Neuronal stem cell (in vitro differentiated cells): ENCODE measurements around the gene ANKRD13B.
A peak's percentile ranks its signal among the peaks of the same experiment; 100 is the strongest.

Source experiments
- DNase-seq: peaks from one replicate; pipeline ENCODE4 v3.0.0-alpha.2; 2013; ENCODE audit warnings: low spot score
- H2AFZ ChIP-seq: one replicate; pipeline ENCODE4 v1.6.1; 2013; ENCODE audit warnings: mild to moderate bottlenecking, low read length, inconsistent platforms
- H2AK5ac ChIP-seq: 2 replicates; pipeline ENCODE4 v1.6.1; 2013; ENCODE audit warnings: low read depth, mild to moderate bottlenecking, inconsistent platforms, low read length, moderate library complexity, mixed read lengths
- H2BK120ac ChIP-seq: 2 replicates; pipeline ENCODE4 v1.6.1; 2013; ENCODE audit warnings: low read depth, mild to moderate bottlenecking, inconsistent platforms, low read length, moderate library complexity, mixed read lengths
- H2BK12ac ChIP-seq: one replicate; pipeline ENCODE4 v1.6.1; 2013; ENCODE audit warnings: low read length, inconsistent platforms
- H2BK15ac ChIP-seq: 2 replicates; pipeline ENCODE4 v1.6.1; 2013; ENCODE audit warnings: mild to moderate bottlenecking, low read length, inconsistent platforms, mixed read lengths
- H2BK5ac ChIP-seq: one replicate; pipeline ENCODE4 v1.6.1; 2013; ENCODE audit warnings: inconsistent platforms, mild to moderate bottlenecking, low read length, moderate library complexity
- H3K14ac ChIP-seq: one replicate; pipeline ENCODE4 v1.6.1; 2013; ENCODE audit warnings: low read length, inconsistent platforms
- H3K18ac ChIP-seq: 2 replicates; pipeline ENCODE4 v1.6.1; 2013; ENCODE audit warnings: low read length, inconsistent platforms
- H3K23ac ChIP-seq: 2 replicates; pipeline ENCODE4 v1.6.1; 2013; ENCODE audit warnings: low read depth, mild to moderate bottlenecking, mixed read lengths, low read length, inconsistent platforms; ENCODE audit not compliant: poor library complexity
- H3K27ac ChIP-seq: replicated peaks from 3 replicates; pipeline ENCODE4 v1.5.1; 2013; ENCODE audit warnings: low read length, inconsistent platforms
- H3K27me3 ChIP-seq, 3 experiments: 2 replicates each; pipeline ENCODE4 v1.6.1; 2013; ENCODE audit warnings: low read length in 3 of 3, mild to moderate bottlenecking in 2 of 3, inconsistent platforms in 1 of 3, low read depth in 1 of 3, mixed read lengths in 1 of 3, moderate library complexity in 1 of 3; ENCODE audit not compliant: control insufficient read depth in 3 of 3, insufficient read depth in 3 of 3
- H3K36me3 ChIP-seq, 2 donors: replicated peaks in 1 of 2; 2 replicates each; pipeline ENCODE4 v1.6.1; 2013; ENCODE audit warnings: low read length in 2 of 2; ENCODE audit not compliant: control insufficient read depth in 2 of 2, insufficient read depth in 2 of 2
- H3K4ac ChIP-seq: 2 replicates; pipeline ENCODE4 v1.6.1; 2013; ENCODE audit warnings: inconsistent platforms, mild to moderate bottlenecking, low read length, moderate library complexity
- H3K4me1 ChIP-seq, 2 donors: 1 replicate in 1 of 2; 2 replicates in 1 of 2; pipeline ENCODE4 v1.6.1; 2013; ENCODE audit warnings: low read length in 2 of 2, low read depth in 1 of 2; ENCODE audit not compliant: control insufficient read depth in 2 of 2, insufficient read depth in 1 of 2
- H3K4me2 ChIP-seq: one replicate; pipeline ENCODE4 v1.6.1; 2013; ENCODE audit warnings: mild to moderate bottlenecking, low read length, inconsistent platforms; ENCODE audit not compliant: insufficient read depth, poor library complexity, severe bottlenecking
- H3K4me3 ChIP-seq, 2 donors: 2 replicates each; pipeline ENCODE4 v1.5.1; 2013; ENCODE audit warnings: low read length in 2 of 2, mild to moderate bottlenecking in 2 of 2, inconsistent platforms in 1 of 2, moderate library complexity in 1 of 2
- H3K79me1 ChIP-seq: one replicate; pipeline ENCODE4 v1.6.1; 2013; ENCODE audit warnings: low read depth, mild to moderate bottlenecking, inconsistent platforms, low read length, moderate library complexity
- H3K9ac ChIP-seq: one replicate; pipeline ENCODE4 v1.6.1; 2013; ENCODE audit warnings: mild to moderate bottlenecking, low read depth, low read length, inconsistent platforms; ENCODE audit not compliant: poor library complexity
- H3K9me3 ChIP-seq, 2 donors: replicated peaks in 1 of 2; 2 replicates each; pipeline versions ENCODE3 to v1.6.1; 2013; ENCODE audit warnings: low read length in 2 of 2, mild to moderate bottlenecking in 2 of 2, inconsistent platforms in 1 of 2, low read depth in 1 of 2, mixed read lengths in 1 of 2, moderate library complexity in 1 of 2; ENCODE audit not compliant: control insufficient read depth in 2 of 2, insufficient read depth in 1 of 2
- H4K8ac ChIP-seq: one replicate; pipeline ENCODE4 v1.6.1; 2013; ENCODE audit warnings: low read depth, mild to moderate bottlenecking, inconsistent platforms, low read length, moderate library complexity
- H4K91ac ChIP-seq: one replicate; pipeline ENCODE4 v1.6.1; 2013; ENCODE audit warnings: low read length, low read depth, mild to moderate bottlenecking, inconsistent platforms; ENCODE audit not compliant: poor library complexity
- WGBS, 2 donors: extraction: QIAGEN DNeasy Blood & Tissue Kit; methylation state at CpG; one replicate each; pipeline ENCODE4 v1.1.7; 2013; ENCODE audit warnings: missing lambda C conversion rate in 2 of 2, mixed read lengths in 1 of 2; ENCODE audit not compliant: insufficient read length in 2 of 2, insufficient replicate concordance in 1 of 2; ENCODE audit errors: extremely low coverage in 2 of 2; 5-methylcytosine and 5-hydroxymethylcytosine counted together

ANKRD13B gene

DNA sequence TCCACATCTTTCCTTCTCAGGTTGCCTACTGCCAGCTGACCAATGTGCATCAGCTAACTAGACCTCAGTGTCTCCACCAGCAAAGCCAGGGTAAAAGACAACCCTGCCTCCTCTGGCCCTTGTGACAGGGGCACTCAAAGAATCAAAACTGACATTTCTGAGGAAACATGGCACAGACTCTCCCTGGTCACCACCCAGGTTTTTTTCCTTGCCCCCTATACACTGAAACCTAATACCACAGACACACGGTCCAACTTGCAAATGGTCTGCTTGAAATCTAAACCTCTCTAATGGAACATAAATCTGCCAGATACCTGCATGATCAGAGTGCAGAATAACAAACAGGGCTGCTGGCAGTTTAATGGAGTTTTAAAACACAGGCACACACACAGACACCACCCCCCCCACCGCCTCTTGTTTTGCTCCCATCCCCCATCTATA, 49.3 kb downstream of the ANKRD13B start:
- no peak for DNase-seq
- no peak overlapping the region for H2BK12ac ChIP-seq
- H2AK5ac ChIP-seq, result no peak overlapping the region
- H4K91ac ChIP-seq, result no peak overlapping the region
- no peak overlapping the region for H3K4me2 ChIP-seq
- H3K27me3 ChIP-seq, result no peaks in the 10 kb centered on the region
- H3K27ac ChIP-seq, result no peak overlapping the region
- no peak overlapping the region for H2BK120ac ChIP-seq
- peaks cover 0 to 4% of the 10 kb centered on the region in 2 donors for H3K4me1 ChIP-seq
- H3K4me3 ChIP-seq, result no peak overlapping the region
- H3K79me1 ChIP-seq, result no peaks in the 10 kb centered on the region
- H3K23ac ChIP-seq, result no peak overlapping the region
- no peak overlapping the region for H2BK5ac ChIP-seq
- no peak overlapping the region for H3K4ac ChIP-seq
- no peak overlapping the region for H2AFZ ChIP-seq
- H3K18ac ChIP-seq, result no peak overlapping the region
- H3K36me3 ChIP-seq, result no peaks in the 10 kb centered on the region
- no peak overlapping the region for H3K9ac ChIP-seq
- H2BK15ac ChIP-seq, result no peak overlapping the region
- no CpG with 5 or more reads among the region's 2 CpGs for WGBS, 2 donors
- H3K9me3 ChIP-seq, result no peaks in the 10 kb centered on the region
- no peak overlapping the region for H4K8ac ChIP-seq
- no peak overlapping the region for H3K14ac ChIP-seq

DNA sequence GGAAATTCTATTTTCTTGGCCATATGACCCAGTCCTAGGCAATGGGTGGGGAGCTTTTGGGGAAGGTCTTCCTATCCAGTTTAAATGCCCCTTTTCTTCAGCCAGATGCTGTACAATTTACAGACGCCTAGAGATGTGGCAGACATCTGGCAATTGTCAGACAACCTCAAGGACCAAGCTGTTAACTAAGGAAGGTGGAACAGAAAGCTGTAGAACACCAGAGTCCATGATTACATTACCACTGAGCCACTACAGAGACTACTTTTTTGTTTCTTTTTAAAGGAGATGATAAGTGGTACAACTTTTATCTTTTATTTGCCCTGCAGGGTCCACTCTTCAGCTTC, 50.9 kb downstream of the ANKRD13B start:
- Histone ChIP-seq H2BK12ac (no peak overlapping the region), H2BK120ac (no peak overlapping the region), H3K36me3 (peaks cover 3 to 4% of the 10 kb centered on the region in 2 donors), H3K18ac (no peak overlapping the region), H3K4me3 (no peak overlapping the region), H2AFZ (no peak overlapping the region), H3K14ac (no peak overlapping the region), H3K27me3 (no peaks in the 10 kb centered on the region), H3K9me3 (no peaks in the 10 kb centered on the region), H4K91ac (no peak overlapping the region), H2BK15ac (no peak overlapping the region), H3K4ac (no peak overlapping the region), H3K9ac (no peak overlapping the region), H2AK5ac (no peak overlapping the region), H3K23ac (no peak overlapping the region), H2BK5ac (no peak overlapping the region), H3K79me1 (no peaks in the 10 kb centered on the region), H4K8ac (no peak overlapping the region), H3K27ac (no peak overlapping the region), H3K4me1 (peaks cover 0 to 4% of the 10 kb centered on the region in 2 donors), H3K4me2 (no peak overlapping the region)
- no peak for DNase-seq
- no CpG with 5 or more reads among the region's 1 CpG for WGBS, 2 donors

DNA sequence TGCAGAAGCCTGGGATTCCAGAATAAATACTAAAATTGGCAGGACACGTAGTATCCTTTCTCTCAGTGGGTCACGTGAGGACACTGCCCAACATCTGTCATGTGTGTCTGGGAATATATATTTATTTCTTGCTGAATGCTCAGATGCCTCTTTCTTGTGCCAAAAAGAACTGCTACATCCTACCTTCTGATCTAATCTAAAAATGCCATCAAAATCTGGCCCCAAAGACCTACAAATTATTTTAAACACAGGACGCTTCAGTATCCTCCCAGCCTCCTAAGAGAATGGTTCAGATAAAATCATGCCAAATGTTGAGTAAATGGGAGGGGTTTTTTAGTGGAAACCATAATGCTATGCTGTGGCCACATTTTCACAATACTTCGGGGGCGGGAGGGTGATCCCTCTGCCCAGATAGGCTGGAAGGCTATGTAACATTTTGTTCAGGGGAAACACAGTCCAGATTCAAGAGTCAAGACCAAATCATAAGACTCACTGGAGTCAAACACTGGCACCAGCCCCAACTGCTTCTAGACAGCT, 52.7 kb downstream of the ANKRD13B start:
- no peak overlapping the region for H3K18ac ChIP-seq
- no peak overlapping the region for H3K9ac ChIP-seq
- no peak overlapping the region for H3K4me3 ChIP-seq
- H3K27me3 ChIP-seq, result no peaks in the 10 kb centered on the region
- H3K4me1 ChIP-seq, result peaks cover 0 to 1% of the 10 kb centered on the region in 2 donors
- H2BK15ac ChIP-seq, result no peak overlapping the region
- no CpG with 5 or more reads among the region's 5 CpGs for WGBS, 2 donors
- peaks cover 3 to 4% of the 10 kb centered on the region in 2 donors for H3K36me3 ChIP-seq
- H4K8ac ChIP-seq, result no peak overlapping the region
- H2BK120ac ChIP-seq, result no peak overlapping the region
- H2AFZ ChIP-seq, result no peak overlapping the region
- H3K4me2 ChIP-seq, result no peak overlapping the region
- no peak overlapping the region for H3K23ac ChIP-seq
- no peak overlapping the region for H3K14ac ChIP-seq
- no peak overlapping the region for H2BK12ac ChIP-seq
- no peak overlapping the region for H3K27ac ChIP-seq
- no peak overlapping the region for H4K91ac ChIP-seq
- H3K79me1 ChIP-seq, result no peaks in the 10 kb centered on the region
- DNase-seq, result no peak
- H2AK5ac ChIP-seq, result no peak overlapping the region
- no peaks in the 10 kb centered on the region for H3K9me3 ChIP-seq
- no peak overlapping the region for H3K4ac ChIP-seq
- H2BK5ac ChIP-seq, result no peak overlapping the region

DNA sequence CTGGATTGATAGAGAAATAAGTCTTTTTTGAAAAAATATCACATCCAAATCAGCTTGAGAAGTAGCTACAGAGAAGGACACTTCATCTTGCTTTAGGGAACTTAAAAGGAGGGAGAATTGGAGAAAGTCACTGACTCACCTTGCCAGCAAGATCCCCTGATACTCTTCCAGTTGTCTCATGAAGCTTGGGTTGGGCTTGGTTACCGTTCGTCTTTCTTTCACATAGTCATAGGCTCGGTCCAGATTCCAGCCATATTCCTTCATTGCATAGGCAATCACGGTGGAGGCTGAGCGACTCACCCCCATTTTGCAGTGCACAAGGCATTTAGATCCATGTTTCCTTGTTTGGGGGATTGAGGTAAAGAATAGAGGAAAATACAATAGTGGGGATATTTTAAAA, 55.1 kb downstream of the ANKRD13B start:
- Histone ChIP-seq H2BK120ac (no peak overlapping the region), H3K4me3 (peak overlapping the region in 1 of 2 donors; percentile 46)

More for the DNA sequence above, 55.1 kb downstream of the ANKRD13B start:
- Histone ChIP-seq H3K4me1 (peaks cover 0 to 1% of the 10 kb centered on the region in 2 donors), H2BK15ac (no peak overlapping the region), H4K91ac (no peak overlapping the region), H4K8ac (no peak overlapping the region), H3K79me1 (no peaks in the 10 kb centered on the region), H3K18ac (no peak overlapping the region), H2BK5ac (no peak overlapping the region), H3K4me2 (no peak overlapping the region), H2AFZ (no peak overlapping the region), H3K9me3 (no peaks in the 10 kb centered on the region), H3K27me3 (no peaks in the 10 kb centered on the region), H3K36me3 (peaks cover 3 to 4% of the 10 kb centered on the region in 2 donors), H2AK5ac (no peak overlapping the region), H3K23ac (no peak overlapping the region), H2BK12ac (no peak overlapping the region), H3K9ac (no peak overlapping the region), H3K27ac (no peak overlapping the region), H3K14ac (no peak overlapping the region), H3K4ac (no peak overlapping the region)
- DNase-seq, result no peak
- WGBS, 2 donors, result no CpG with 5 or more reads among the region's 5 CpGs
